ENCODE results near the gene OR51A7.

DNA sequence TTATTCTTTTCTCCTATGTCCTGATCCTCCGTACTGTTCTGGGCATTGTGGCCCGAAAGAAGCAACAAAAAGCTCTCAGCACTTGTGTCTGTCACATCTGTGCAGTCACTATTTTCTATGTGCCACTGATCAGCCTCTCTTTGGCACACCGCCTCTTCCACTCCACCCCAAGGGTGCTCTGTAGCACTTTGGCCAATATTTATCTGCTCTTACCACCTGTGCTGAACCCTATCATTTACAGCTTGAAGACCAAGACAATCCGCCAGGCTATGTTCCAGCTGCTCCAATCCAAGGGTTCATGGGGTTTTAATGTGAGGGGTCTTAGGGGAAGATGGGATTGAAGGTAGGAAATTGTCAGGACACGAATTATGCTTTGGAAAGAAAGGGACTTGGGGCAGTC is 21.0 kb upstream of the OR51A7 start:
- TF ChIP-seq, protein P1, sequence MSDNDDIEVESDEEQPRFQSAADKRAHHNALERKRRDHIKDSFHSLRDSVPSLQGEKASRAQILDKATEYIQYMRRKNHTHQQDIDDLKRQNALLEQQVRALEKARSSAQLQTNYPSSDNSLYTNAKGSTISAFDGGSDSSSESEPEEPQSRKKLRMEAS (IDR thresholded peaks at IDR 0.05; ENCODE audit: insufficient read depth, insufficient read length) = no peak
- TF ChIP-seq POLR2A (IDR thresholded peaks at IDR 0.05; ENCODE audit: low read depth, low read length) = no peak

Data from endothelial cell of umbilical vein (primary cell).